ENCODE data around the gene C6orf132. TPM values are rescaled to one million over a fixed set of nuclear protein-coding genes. Genes with fewer than 3 reads are reported as not detected.
A peak's percentile ranks its signal among the peaks of the same experiment; 100 is the strongest.

The C6orf132 gene
- total and polyA plus RNA-seq, 10 of the 15 experiments (the other 5 are each of a cell fraction or from before 2014, with no cell fraction given) = 0.04 to 0.05 TPM; not detected in 8

GRCh38 chr6:42104095-42104803, 38.2 kb downstream of the C6orf132 start (continued):
- TF ChIP-seq NKRF (conservative IDR thresholded peaks at IDR 0.05) (0 out of 2 replicates have a peak, but pooled peaks have one; percentile 30), SIN3A (IDR thresholded peaks at IDR 0.05; ENCODE audit: low read depth, low read length) (no peak), NFIC (IDR thresholded peaks at IDR 0.05; ENCODE audit: low read depth, low read length) (no peak), CEBPB (IDR thresholded peaks at IDR 0.05; ENCODE audit: borderline replicate concordance in 1 of 2, low read depth in 2 of 2, low read length in 2 of 2) (no peak), E2F8 (IDR thresholded peaks at IDR 0.05; ENCODE audit: low read depth, partially characterized antibody) (no peak), CTCF (IDR thresholded peaks at IDR 0.05 in 2 of 3, conservative IDR thresholded peaks at IDR 0.05 in 1 of 3; ENCODE audit: control insufficient read depth in 2 of 3, extremely low read depth in 1 of 3, insufficient read depth in 1 of 3, low read depth in 3 of 3, low read length in 3 of 3) (peak; percentile 64 to 86 (median 82)), BHLHE40 (IDR thresholded peaks at IDR 0.05; ENCODE audit: borderline replicate concordance in 1 of 2, low read depth in 2 of 2, low read length in 1 of 2) (peak in 1 of 2 experiments; percentile 79; a peak in 2 of 4 replicates), STAT1 (conservative IDR thresholded peaks at IDR 0.05) (no peak), NFYA (IDR thresholded peaks at IDR 0.05; ENCODE audit: borderline replicate concordance, low read depth, low read length) (no peak), SMARCA5 (IDR thresholded peaks at IDR 0.05) (peak; percentile 92; the same call in 1 of the 2 replicates), CBX3 (IDR thresholded peaks at IDR 0.05; ENCODE audit: borderline replicate concordance, low read depth) (no peak), KLF5 (IDR thresholded peaks at IDR 0.05; ENCODE audit: partially characterized antibody) (no peak), HDGF (IDR thresholded peaks at IDR 0.05) (no peak), SMAD1 (IDR thresholded peaks at IDR 0.05; ENCODE audit: low read depth, partially characterized antibody) (no peak), IRF5 (IDR thresholded peaks at IDR 0.05; ENCODE audit: borderline replicate concordance) (no peak), YBX1 (IDR thresholded peaks at IDR 0.05) (no peak), CBFB (IDR thresholded peaks at IDR 0.05; ENCODE audit: low read depth) (no peak)

All from GM12878 (cell line).